Trophoblast cell (in vitro differentiated cells and primary cell): ENCODE measurements around the gene IL23R.
"Not testable (repeated sequence)": the region's sequence is repeated elsewhere in the genome, so short reads cannot be mapped to it uniquely, and the experiment has no call there.

ENCODE experiments used
- DNase-seq, 2 donors: peaks; one replicate each; pipeline ENCODE4 v3.0.0-alpha.2; 2016
- H2AFZ ChIP-seq: 2 replicates; pipeline ENCODE4 v1.6.1; 2013; ENCODE audit warnings: low read length, moderate library complexity, mild to moderate bottlenecking; ENCODE audit not compliant: insufficient read depth, poor library complexity
- H2AK5ac ChIP-seq: 2 replicates; pipeline ENCODE4 v1.6.1; 2013; ENCODE audit warnings: mild to moderate bottlenecking, low read length
- H2BK120ac ChIP-seq: 2 replicates; pipeline ENCODE4 v1.6.1; 2013; ENCODE audit warnings: low read length, mild to moderate bottlenecking, moderate library complexity; ENCODE audit not compliant: insufficient read depth, poor library complexity
- H2BK12ac ChIP-seq: 2 replicates; pipeline ENCODE4 v1.6.1; 2013; ENCODE audit warnings: mild to moderate bottlenecking, low read length, moderate library complexity
- H2BK5ac ChIP-seq: 2 replicates; pipeline ENCODE4 v1.6.1; 2013; ENCODE audit warnings: low read length, low read depth, moderate library complexity, mild to moderate bottlenecking; ENCODE audit not compliant: poor library complexity
- H3K14ac ChIP-seq: 2 replicates; pipeline ENCODE4 v1.6.1; 2013; ENCODE audit warnings: mild to moderate bottlenecking, low read length
- H3K18ac ChIP-seq: 2 replicates; pipeline ENCODE4 v1.6.1; 2013; ENCODE audit warnings: mild to moderate bottlenecking, low read length
- H3K23ac ChIP-seq: 2 replicates; pipeline ENCODE4 v1.6.1; 2013; ENCODE audit warnings: low read length
- H3K27ac ChIP-seq: 2 replicates; pipeline ENCODE4 v1.5.1; 2013; ENCODE audit warnings: low read depth, mild to moderate bottlenecking, inconsistent platforms, low read length, moderate library complexity
- H3K27me3 ChIP-seq: 2 replicates; pipeline ENCODE4 v1.6.1; 2013; ENCODE audit warnings: inconsistent platforms, mild to moderate bottlenecking, low read length, moderate library complexity; ENCODE audit not compliant: insufficient read depth
- H3K36me3 ChIP-seq, 2 experiments: 1 replicate in 1 of 2; 2 replicates in 1 of 2; pipeline ENCODE4 v1.6.1; 2013; ENCODE audit warnings: low read length in 2 of 2, mild to moderate bottlenecking in 2 of 2, moderate library complexity in 1 of 2; ENCODE audit not compliant: insufficient read depth in 2 of 2, control insufficient read depth in 1 of 2
- H3K4ac ChIP-seq: 2 replicates; pipeline ENCODE4 v1.6.1; 2013; ENCODE audit warnings: low read depth, mild to moderate bottlenecking, low read length, moderate library complexity
- H3K4me1 ChIP-seq, 2 experiments: 1 replicate in 1 of 2; 2 replicates in 1 of 2; pipeline ENCODE4 v1.6.1; 2013; ENCODE audit warnings: low read length in 2 of 2, mild to moderate bottlenecking in 2 of 2, moderate library complexity in 1 of 2; ENCODE audit not compliant: insufficient read depth in 2 of 2, control insufficient read depth in 1 of 2
- H3K4me2 ChIP-seq: 2 replicates; pipeline ENCODE4 v1.6.1; 2013; ENCODE audit warnings: inconsistent platforms, mild to moderate bottlenecking, low read length, moderate library complexity
- H3K4me3 ChIP-seq: 2 replicates; pipeline ENCODE4 v1.5.1; 2013; ENCODE audit warnings: mild to moderate bottlenecking, low read depth, low read length, inconsistent platforms
- H3K79me1 ChIP-seq: one replicate; pipeline ENCODE4 v1.6.1; 2013; ENCODE audit warnings: low read length
- H3K79me2 ChIP-seq: 2 replicates; pipeline ENCODE4 v1.6.1; 2013; ENCODE audit warnings: low read length, mild to moderate bottlenecking; ENCODE audit not compliant: control insufficient read depth, insufficient read depth, poor library complexity
- H3K9ac ChIP-seq: 2 replicates; pipeline ENCODE4 v1.6.1; 2013; ENCODE audit warnings: mild to moderate bottlenecking, low read length
- H3K9me3 ChIP-seq: 2 replicates; pipeline ENCODE4 v1.6.1; 2013; ENCODE audit warnings: low read depth, mild to moderate bottlenecking, control low read depth, inconsistent platforms, low read length; ENCODE audit not compliant: insufficient read depth
- H4K12ac ChIP-seq: 2 replicates; pipeline ENCODE4 v1.6.1; 2013; ENCODE audit warnings: low read depth, mild to moderate bottlenecking, low read length, moderate library complexity
- H4K8ac ChIP-seq: 2 replicates; pipeline ENCODE4 v1.6.1; 2013; ENCODE audit warnings: low read depth, mild to moderate bottlenecking, low read length, moderate library complexity
- H4K91ac ChIP-seq: one replicate; pipeline ENCODE4 v1.6.1; 2013; ENCODE audit warnings: low read depth, mild to moderate bottlenecking, low read length, moderate library complexity
- WGBS: extraction: QIAGEN DNeasy Blood & Tissue Kit; methylation state at CpG from one replicate; pipeline ENCODE4 v1.1.7; 2013; ENCODE audit warnings: missing lambda C conversion rate; ENCODE audit not compliant: insufficient read length, insufficient coverage; ENCODE audit errors: extremely low coverage; 5-methylcytosine and 5-hydroxymethylcytosine counted together

The IL23R gene

DNA sequence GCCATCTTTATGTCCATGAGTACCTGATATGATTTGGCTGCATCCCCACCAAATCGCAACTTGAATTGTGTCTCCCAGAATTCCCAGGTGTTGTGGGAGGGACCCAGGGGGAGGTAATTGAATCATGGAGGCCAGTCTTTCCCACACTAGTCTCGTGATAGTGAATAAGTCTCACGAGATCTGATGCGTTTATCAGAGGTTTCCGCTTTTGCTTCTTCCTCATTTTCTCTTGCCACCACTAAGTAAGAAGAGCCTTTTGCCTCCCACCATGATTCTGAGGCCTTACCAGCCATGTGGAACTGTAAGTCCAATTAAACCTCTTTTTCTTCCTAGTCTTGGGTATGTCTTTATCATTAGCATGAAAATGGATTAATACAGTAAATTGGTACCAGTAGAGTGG is 41.1 kb downstream of the IL23R start:
- H2BK120ac ChIP-seq, H3K18ac ChIP-seq, H2BK5ac ChIP-seq, H3K4me1 ChIP-seq, H3K4me3 ChIP-seq, H2AK5ac ChIP-seq, H3K27ac ChIP-seq, H2AFZ ChIP-seq, H3K9ac ChIP-seq, H3K23ac ChIP-seq, H3K4me2 ChIP-seq, H4K12ac ChIP-seq, H2BK12ac ChIP-seq, DNase-seq, H4K91ac ChIP-seq, H3K79me2 ChIP-seq, H3K79me1 ChIP-seq, H3K4ac ChIP-seq, H3K36me3 ChIP-seq, H3K14ac ChIP-seq, H3K9me3 ChIP-seq, H4K8ac ChIP-seq, H3K27me3 ChIP-seq: not testable (repeated sequence)
- WGBS, result no CpG with 5 or more reads among the region's 5 CpGs

DNA sequence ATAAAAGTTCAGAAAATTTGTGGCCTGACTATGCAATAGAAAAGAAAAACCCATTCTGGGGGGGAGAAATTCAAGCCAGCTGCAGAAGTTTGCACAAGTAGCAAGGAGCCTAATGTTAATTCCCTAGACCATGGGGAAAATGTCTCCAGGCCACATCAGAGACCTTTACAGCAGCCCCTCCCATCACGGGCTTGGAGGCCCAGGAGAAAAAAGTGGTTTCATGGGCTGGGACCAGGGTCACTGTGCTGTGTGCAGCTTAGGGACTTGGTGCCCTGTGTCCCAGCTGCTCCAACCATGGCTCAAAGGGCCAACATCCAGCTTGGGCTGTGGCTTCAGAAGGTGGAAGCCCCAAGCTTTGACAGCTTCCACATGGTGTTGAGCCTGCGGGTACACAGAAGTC is 42.0 kb downstream of the IL23R start:
- H4K8ac ChIP-seq, result no peak overlapping the region
- WGBS, result no CpG with 5 or more reads among the region's 2 CpGs
- no peak overlapping the region for H3K4me2 ChIP-seq
- no peak overlapping the region for H3K18ac ChIP-seq
- H4K12ac ChIP-seq, result no peak overlapping the region
- H3K9ac ChIP-seq, result no peak overlapping the region
- DNase-seq, result no peak
- no peak overlapping the region for H2BK5ac ChIP-seq
- no peaks in the 10 kb centered on the region for H3K79me1 ChIP-seq
- H3K4me1 ChIP-seq, result no peaks in the 10 kb centered on the region
- no peak overlapping the region for H2AFZ ChIP-seq
- no peaks in the 10 kb centered on the region for H3K27me3 ChIP-seq
- H3K9me3 ChIP-seq, result no peaks in the 10 kb centered on the region
- H3K23ac ChIP-seq, result no peak overlapping the region
- H3K4me3 ChIP-seq, result no peak overlapping the region
- no peak overlapping the region for H2BK120ac ChIP-seq
- no peak overlapping the region for H4K91ac ChIP-seq
- no peak overlapping the region for H2AK5ac ChIP-seq
- no peak overlapping the region for H2BK12ac ChIP-seq
- no peaks in the 10 kb centered on the region for H3K36me3 ChIP-seq
- no peak overlapping the region for H3K14ac ChIP-seq
- H3K79me2 ChIP-seq, result no peaks in the 10 kb centered on the region
- no peak overlapping the region for H3K27ac ChIP-seq
- H3K4ac ChIP-seq, result no peak overlapping the region

DNA sequence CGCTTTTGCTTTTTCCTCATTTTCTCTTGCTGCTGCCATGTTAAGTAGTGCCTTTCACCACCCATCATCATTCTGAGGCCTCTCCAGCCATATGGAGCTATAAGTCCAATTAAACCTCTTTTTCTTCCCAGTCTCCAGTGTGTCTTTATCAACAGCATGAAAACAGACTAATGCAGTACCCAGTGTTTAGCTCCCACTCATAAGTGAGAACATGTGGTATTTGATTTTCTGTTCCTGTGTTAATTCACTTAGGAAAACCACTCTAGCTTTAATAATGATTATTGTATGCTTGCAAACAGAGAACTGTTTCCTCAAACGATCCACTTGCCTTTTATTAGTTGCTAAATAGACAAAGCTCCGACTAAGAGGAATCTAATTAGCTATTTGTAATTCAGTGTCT is 43.3 kb downstream of the IL23R start:
- Histone ChIP-seq H3K9me3 (no peaks in the 10 kb centered on the region), H3K9ac (no peak overlapping the region), H3K4ac (no peak overlapping the region), H3K79me2 (no peaks in the 10 kb centered on the region), H4K12ac (no peak overlapping the region), H2AK5ac (no peak overlapping the region), H2AFZ (no peak overlapping the region), H3K4me3 (no peak overlapping the region), H3K14ac (no peak overlapping the region), H2BK12ac (no peak overlapping the region), H3K36me3 (no peaks in the 10 kb centered on the region), H3K27ac (no peak overlapping the region), H3K18ac (no peak overlapping the region), H4K91ac (no peak overlapping the region), H3K23ac (no peak overlapping the region), H2BK120ac (no peak overlapping the region), H4K8ac (no peak overlapping the region), H3K27me3 (no peaks in the 10 kb centered on the region), H3K4me2 (no peak overlapping the region), H2BK5ac (no peak overlapping the region), H3K4me1 (no peaks in the 10 kb centered on the region), H3K79me1 (no peaks in the 10 kb centered on the region)
- WGBS, result no CpG with 5 or more reads among the region's 3 CpGs
- DNase-seq, result no peak

DNA sequence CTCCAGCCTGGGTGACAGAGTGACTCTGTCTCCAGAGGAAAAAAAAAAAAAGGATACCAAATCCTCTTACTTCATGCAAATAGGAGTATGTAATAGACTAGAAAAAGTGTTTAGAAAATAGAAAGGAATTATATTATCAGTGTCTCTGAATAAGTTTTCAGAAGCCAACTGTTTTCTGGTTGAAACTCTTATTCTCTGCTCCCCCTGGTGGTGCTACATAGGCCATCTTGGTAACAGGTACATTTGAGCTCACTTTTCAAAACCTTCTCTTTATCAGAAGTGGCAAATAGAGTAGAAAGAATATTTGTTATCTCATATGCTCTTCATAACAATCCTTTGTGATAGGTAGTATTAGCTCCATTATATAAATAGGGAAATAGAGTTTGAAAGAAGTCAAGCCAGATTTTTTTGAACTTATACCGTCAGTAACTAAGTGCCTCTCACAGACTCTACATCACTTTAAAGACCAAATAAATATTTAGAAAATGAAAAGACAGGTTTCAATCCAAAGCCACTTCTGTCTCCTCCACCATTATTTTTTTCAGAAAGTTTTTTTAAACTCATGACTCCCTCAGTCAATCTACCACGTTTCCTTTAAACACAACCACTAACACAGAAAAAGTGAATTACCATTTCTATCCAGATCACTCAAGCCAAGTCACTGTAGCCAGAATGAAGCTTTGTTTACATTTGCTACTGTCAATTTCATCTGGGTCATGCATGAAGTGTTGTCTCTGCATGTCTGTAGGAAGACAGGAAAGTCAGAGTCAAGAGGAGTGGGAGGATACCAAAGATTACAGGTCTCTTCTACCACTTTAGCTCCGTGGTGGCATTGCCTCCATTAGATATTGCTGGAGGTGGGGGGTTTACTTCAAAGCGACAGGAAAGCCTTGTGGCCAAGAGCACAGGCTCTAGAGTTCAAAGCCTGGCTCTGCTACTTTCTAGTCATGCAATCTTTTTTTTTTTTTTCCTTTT is 45.6 kb downstream of the IL23R start:
- no peaks in the 10 kb centered on the region for H3K4me1 ChIP-seq
- WGBS, result no CpG with 5 or more reads among the region's 4 CpGs
- no peak overlapping the region for H2AFZ ChIP-seq
- no peak overlapping the region for H3K4me2 ChIP-seq
- no peak overlapping the region for H3K4ac ChIP-seq
- no peak overlapping the region for H3K23ac ChIP-seq
- H3K18ac ChIP-seq, result no peak overlapping the region
- no peaks in the 10 kb centered on the region for H3K79me1 ChIP-seq
- H4K91ac ChIP-seq, result no peak overlapping the region
- H2BK12ac ChIP-seq, result no peak overlapping the region
- no peaks in the 10 kb centered on the region for H3K79me2 ChIP-seq
- no peaks in the 10 kb centered on the region for H3K27me3 ChIP-seq
- peak in 1 of 2 donors; percentile 67 for DNase-seq
- no peak overlapping the region for H2AK5ac ChIP-seq
- no peak overlapping the region for H2BK5ac ChIP-seq
- no peak overlapping the region for H3K9ac ChIP-seq
- no peak overlapping the region for H2BK120ac ChIP-seq
- no peak overlapping the region for H3K14ac ChIP-seq
- H3K36me3 ChIP-seq, result no peaks in the 10 kb centered on the region
- H4K12ac ChIP-seq, result no peak overlapping the region
- no peaks in the 10 kb centered on the region for H3K9me3 ChIP-seq
- no peak overlapping the region for H3K4me3 ChIP-seq
- H4K8ac ChIP-seq, result no peak overlapping the region
- H3K27ac ChIP-seq, result no peak overlapping the region
